Keratinocyte (primary cell): ENCODE data around the gene SYNE2. TPM values are rescaled to one million over a fixed set of nuclear protein-coding genes. Genes with fewer than 3 reads are reported as not detected.

Experiments used
- DNase-seq: peaks from one replicate; pipeline ENCODE4 v3.0.0-alpha.2; 2011; ENCODE audit warnings: low read depth, missing footprints, low spot score
- FAIRE-seq: peaks from 2 replicates; lab custom pipeline; 2011; peaks lifted over from hg19 to GRCh38; lab: Jason Lieb, UNC
- H2AFZ ChIP-seq: 2 replicates; pipeline ENCODE4 v1.6.0; 2012; ENCODE audit warnings: low read length, control low read depth, inconsistent platforms; ENCODE audit not compliant: control insufficient read depth
- H3K27ac ChIP-seq: 2 replicates; pipeline ENCODE4 v1.5.1; 2011; ENCODE audit warnings: low read length; ENCODE audit not compliant: control insufficient read depth, insufficient read depth
- H3K27me3 ChIP-seq: 3 replicates; pipeline ENCODE4 v1.6.0; 2011; ENCODE audit warnings: low read length; ENCODE audit not compliant: control insufficient read depth, insufficient read depth; ENCODE audit errors: extremely low read depth
- H3K36me3 ChIP-seq, 2 experiments: 2 replicates in 1 of 2; 3 replicates in 1 of 2; pipeline ENCODE4 v1.5.1; 2011; ENCODE audit warnings: low read length in 2 of 2, mild to moderate bottlenecking in 1 of 2; ENCODE audit not compliant: control insufficient read depth in 2 of 2, insufficient read depth in 2 of 2; ENCODE audit errors: extremely low read depth in 1 of 2
- H3K4me1 ChIP-seq: 3 replicates; pipeline ENCODE4 v1.5.1; 2011; ENCODE audit warnings: low read length; ENCODE audit not compliant: control insufficient read depth, insufficient read depth; ENCODE audit errors: extremely low read depth
- H3K4me2 ChIP-seq: 3 replicates; pipeline ENCODE4 v1.6.0; 2011; ENCODE audit warnings: low read depth, low read length; ENCODE audit not compliant: control insufficient read depth, insufficient read depth; ENCODE audit errors: extremely low read depth
- H3K4me3 ChIP-seq, 3 experiments: fragments of 200-600 bp in 1 of 3; sonication (generic) in 1 of 3; 2 replicates in 2 of 3; 3 replicates in 1 of 3; pipeline ENCODE4 v1.5.1; 2011 to 2016; ENCODE audit warnings: low read length in 3 of 3, mild to moderate bottlenecking in 3 of 3, control low read depth in 2 of 3, inconsistent platforms in 1 of 3, low read depth in 1 of 3, mixed read lengths in 1 of 3, mixed run types in 1 of 3, moderate library complexity in 1 of 3; ENCODE audit not compliant: control insufficient read depth in 2 of 3, insufficient read depth in 2 of 3; ENCODE audit errors: extremely low read depth in 1 of 3
- H3K79me2 ChIP-seq: 2 replicates; pipeline ENCODE4 v1.6.0; 2012; ENCODE audit warnings: low read length; ENCODE audit not compliant: control insufficient read depth, insufficient read depth
- H3K9ac ChIP-seq: 3 replicates; pipeline ENCODE4 v1.6.0; 2011; ENCODE audit warnings: low read length; ENCODE audit not compliant: control insufficient read depth, insufficient read depth; ENCODE audit errors: extremely low read depth
- H3K9me1 ChIP-seq: 3 replicates; pipeline ENCODE4 v1.6.0; 2011; ENCODE audit warnings: low read length; ENCODE audit not compliant: control insufficient read depth, insufficient read depth; ENCODE audit errors: extremely low read depth
- H3K9me3 ChIP-seq: 2 replicates; pipeline ENCODE4 v1.5.1; 2012; ENCODE audit warnings: low read depth, low read length; ENCODE audit not compliant: control insufficient read depth
- H4K20me1 ChIP-seq: 3 replicates; pipeline ENCODE4 v1.6.0; 2011; ENCODE audit warnings: low read length; ENCODE audit not compliant: control insufficient read depth, insufficient read depth; ENCODE audit errors: extremely low read depth
- CTCF ChIP-seq, 3 experiments: IDR thresholded peaks in 1 of 3; conservative IDR thresholded peaks in 1 of 3; optimal IDR thresholded peaks in 1 of 3; 2 replicates in 2 of 3; 3 replicates in 1 of 3; pipeline versions ENCODE3 to v1.5.1; 2011; ENCODE audit warnings: low read length in 3 of 3, mild to moderate bottlenecking in 3 of 3, moderate library complexity in 2 of 3, control low read depth in 1 of 3, inconsistent platforms in 1 of 3; ENCODE audit not compliant: insufficient read depth in 2 of 3; ENCODE audit errors: extremely low read depth in 1 of 3
- EZH2 ChIP-seq: IDR thresholded peaks from one replicate; pipeline ENCODE4 v1.6.1; 2012; ENCODE audit warnings: inconsistent platforms, mild to moderate bottlenecking, low read length, moderate library complexity
- dilution Hi-C: fragments of 300-500 bp; cut with MboI; formaldehyde crosslinking; loops from one replicate; pipeline ENCODE4 v1.7.0; 2020; ENCODE audit warnings: low sequenced_read_pairs; ENCODE audit not compliant: extremely low pct_ligation_motif_present
- polyA plus RNA-seq, 5 experiments: library from polyadenylated mRNA; depleted of rRNA in 3 of 5; stranded (reverse) in 3 of 5; stranded (forward) in 1 of 5; unstranded in 1 of 5; fragments of >200 nt; gene quantifications; 1 replicate in 1 of 5; 2 replicates in 3 of 5; 3 replicates in 1 of 5; pipeline versions ENCODE4 v1.2.1 to v1.2.3, GENCODE V29; 2011 to 2012; ENCODE audit warnings: missing spikeins in 2 of 5, low read depth in 1 of 5, low replicate concordance in 1 of 5

Gene SYNE2
- polyA plus RNA-seq, 1 donor (not counting 4 experiments of a cell fraction or from before 2014, with no cell fraction given): 9.9 TPM

GRCh38 chr14:63956326-63956725, 103.5 kb downstream of the SYNE2 start:
- FAIRE-seq: no peak
- TF ChIP-seq CTCF (optimal IDR thresholded peaks at IDR 0.05 in 1 of 3, IDR thresholded peaks at IDR 0.05 in 1 of 3, conservative IDR thresholded peaks at IDR 0.05 in 1 of 3; ENCODE audit: extremely low read depth in 1 of 3, insufficient read depth in 2 of 3, low read length in 3 of 3) (no peak), EZH2 (no peak)
- no peak for DNase-seq
- Histone ChIP-seq H3K27ac (no peak overlapping the region), H3K36me3 (no peaks in the 10 kb centered on the region), H3K9me1 (no peaks in the 10 kb centered on the region), H4K20me1 (no peaks in the 10 kb centered on the region), H3K4me3 (no peak overlapping the region), H3K9me3 (no peaks in the 10 kb centered on the region), H3K79me2 (no peaks in the 10 kb centered on the region), H3K27me3 (no peaks in the 10 kb centered on the region), H2AFZ (no peak overlapping the region), H3K9ac (no peak overlapping the region), H3K4me2 (no peak overlapping the region), H3K4me1 (no peaks in the 10 kb centered on the region)
- dilution Hi-C loops: no loop called here

- Histone ChIP-seq H3K9me3 (no peaks in the 10 kb centered on the region), H3K4me3 (no peak overlapping the region), H3K4me2 (no peak overlapping the region), H3K27ac (no peak overlapping the region), H3K36me3 (peaks cover 0 to 2% of the 10 kb centered on the region in 2 experiments), H3K27me3 (no peaks in the 10 kb centered on the region), H2AFZ (no peak overlapping the region), H3K79me2 (no peaks in the 10 kb centered on the region), H3K9ac (no peak overlapping the region), H3K9me1 (no peaks in the 10 kb centered on the region), H3K4me1 (no peaks in the 10 kb centered on the region), H4K20me1 (no peaks in the 10 kb centered on the region)
- dilution Hi-C loops: no loop called here
- FAIRE-seq (no peak), DNase-seq (no peak)
- TF ChIP-seq EZH2 (no peak), CTCF (optimal IDR thresholded peaks at IDR 0.05 in 1 of 3, IDR thresholded peaks at IDR 0.05 in 1 of 3, conservative IDR thresholded peaks at IDR 0.05 in 1 of 3; ENCODE audit: extremely low read depth in 1 of 3, insufficient read depth in 2 of 3, low read length in 3 of 3) (no peak)
These were observed 108.2 kb downstream of the SYNE2 start for GRCh38 chr14:63960926-63961567.
